HG02870 (cell line): ENCODE results near the gene SLC5A2.
"Not testable (repeated sequence)": the region's sequence is repeated elsewhere in the genome, so short reads cannot be mapped to it uniquely, and the experiment has no call there.

ENCODE experiments used
- ATAC-seq: cut with Tn5 transposase; IDR thresholded peaks from one replicate; pipeline ENCODE4 v1.9.1; 2021; ENCODE audit warnings: mild to moderate bottlenecking, moderate library complexity; ENCODE audit not compliant: unreplicated experiment

The SLC5A2 gene

GRCh38 chr16:31491778-31492418 is 9.0 kb downstream of the SLC5A2 start:
- ATAC-seq: no peak

DNA sequence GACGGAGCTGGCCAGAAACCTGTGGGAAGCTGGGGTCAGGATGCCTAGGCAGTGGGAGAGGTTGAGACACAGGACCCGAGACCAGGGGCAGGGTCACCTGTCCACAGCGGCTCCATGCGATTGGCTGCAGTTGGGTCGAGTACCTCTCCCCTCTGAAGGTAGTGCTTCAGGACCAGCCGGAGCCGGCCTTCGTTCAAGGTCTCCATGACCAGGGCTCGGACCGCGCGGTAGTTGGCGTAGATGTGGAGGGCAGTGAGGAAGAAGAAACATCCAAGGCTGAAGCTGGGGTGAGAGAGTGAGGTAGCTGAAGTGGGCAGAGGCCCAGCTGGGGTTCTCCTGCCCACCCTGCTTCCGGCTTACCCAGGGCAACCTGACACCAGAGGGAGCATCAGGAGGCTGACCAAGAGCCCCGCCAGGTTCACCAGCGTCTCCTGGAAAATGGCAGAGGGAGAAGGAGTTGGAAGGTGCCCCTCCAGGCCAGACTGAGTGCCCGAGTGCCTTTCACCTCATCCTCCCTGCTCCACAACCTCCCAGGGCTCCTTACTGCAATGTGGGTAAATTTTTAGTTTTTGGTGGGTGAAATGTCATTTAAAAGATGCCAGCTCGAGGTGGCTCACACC is 10.7 kb downstream of the SLC5A2 start:
- ATAC-seq: no peak

- ATAC-seq: no peak
These were observed 13.7 kb downstream of the SLC5A2 start for GRCh38 chr16:31496670-31497069.

DNA sequence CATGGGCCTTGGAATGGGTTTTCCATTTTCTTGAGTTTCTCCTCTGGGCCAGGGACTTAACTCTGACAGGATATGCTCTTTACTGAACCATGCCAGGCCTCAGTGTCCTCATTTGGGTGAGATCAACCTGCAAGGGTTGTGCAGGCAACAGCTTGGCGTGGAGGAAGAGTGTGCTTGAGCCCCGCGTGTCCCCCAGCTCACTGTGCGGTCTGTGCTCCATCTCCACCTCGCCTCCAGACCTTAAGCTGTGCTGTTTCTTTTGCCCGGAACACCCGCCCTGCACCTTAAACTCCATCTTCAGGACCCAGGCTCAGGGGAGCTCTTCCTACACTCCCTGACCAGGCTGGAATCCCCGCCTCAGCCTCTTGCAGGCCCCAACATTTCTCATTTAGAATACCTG is 15.6 kb downstream of the SLC5A2 start:
- no peak for ATAC-seq

- no peak for ATAC-seq
These were observed 17.0 kb downstream of the SLC5A2 start for GRCh38 chr16:31499928-31500327.

GRCh38 chr16:31501226-31501965 is 18.5 kb downstream of the SLC5A2 start:
- ATAC-seq: no peak

- ATAC-seq: no peak
These were observed 19.0 kb downstream of the SLC5A2 start for GRCh38 chr16:31501966-31502348.

DNA sequence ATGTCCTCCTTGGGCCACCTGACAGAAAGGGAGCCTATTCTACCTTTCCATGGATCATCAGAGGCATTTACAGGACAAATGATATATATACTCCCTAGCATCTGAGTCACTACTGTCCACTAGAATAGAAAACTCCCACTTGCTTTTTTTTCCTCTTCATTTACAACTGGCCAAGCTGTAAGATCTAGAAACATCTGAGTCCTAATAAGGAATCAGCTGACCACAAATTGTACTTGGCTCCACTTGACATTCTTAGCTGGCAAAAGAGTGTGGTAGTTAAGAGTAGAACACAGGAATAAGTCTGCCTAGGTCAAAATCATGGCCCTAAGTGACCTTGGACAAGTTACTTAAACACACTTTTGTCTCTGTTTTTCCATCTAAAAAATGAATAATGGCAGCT is 20.1 kb downstream of the SLC5A2 start:
- ATAC-seq: no peak

GRCh38 chr16:31503555-31503954 is 20.6 kb downstream of the SLC5A2 start:
- not testable (repeated sequence) for ATAC-seq

DNA sequence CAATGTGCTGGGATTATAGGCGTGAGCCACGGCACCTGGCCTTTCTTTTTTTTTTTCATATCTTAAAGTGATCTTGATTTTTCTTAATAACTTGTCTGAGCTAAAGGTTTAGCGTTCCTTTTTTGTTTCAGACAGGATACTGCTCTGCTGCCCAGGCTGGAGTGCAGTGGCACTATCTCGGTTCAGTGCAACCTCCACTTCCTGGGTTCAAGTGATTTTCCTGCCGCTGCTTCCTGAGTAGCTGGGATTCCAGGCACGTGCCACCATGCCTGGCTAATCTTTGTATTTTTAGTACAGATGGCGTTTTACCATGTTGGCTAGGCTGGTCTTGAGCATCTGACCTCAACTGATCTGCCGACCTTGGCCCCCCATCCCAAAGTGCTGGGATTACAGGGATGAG is 21.2 kb downstream of the SLC5A2 start:
- no peak for ATAC-seq

DNA sequence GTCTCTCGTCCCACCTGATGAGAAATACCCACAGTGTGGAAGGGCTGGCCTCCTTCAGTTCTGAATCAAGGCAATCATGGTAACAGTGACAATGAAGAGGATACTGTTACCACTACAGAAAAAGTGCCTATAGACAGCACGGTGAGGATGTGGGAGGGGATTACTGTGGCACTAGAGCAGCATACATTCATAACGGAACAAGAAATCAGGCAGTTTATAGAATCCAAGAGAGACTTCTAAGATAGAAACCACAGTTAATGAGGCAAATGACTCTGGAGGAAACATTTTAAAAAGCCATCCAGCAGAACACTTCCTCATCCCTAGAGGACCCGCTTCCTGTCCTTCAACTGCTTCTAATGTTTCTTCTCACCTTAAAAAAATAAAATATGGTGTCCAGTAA is 22.6 kb downstream of the SLC5A2 start:
- peak; percentile 72 for ATAC-seq

GRCh38 chr16:31507617-31507928 is 24.6 kb downstream of the SLC5A2 start:
- no peak for ATAC-seq

- peak; percentile 61 for ATAC-seq
These were observed 25.2 kb downstream of the SLC5A2 start, which contains the start of gene RUSF1 for GRCh38 chr16:31507929-31508705. Gene RUSF1, minus strand, starts transcription at chr16:31508391. Its CDS starts 18 bp downstream, at chr16:31508373.

GRCh38 chr16:31508706-31509195 is 25.8 kb downstream of the SLC5A2 start:
- no peak for ATAC-seq

GRCh38 chr16:31513126-31513525 is 30.2 kb downstream of the SLC5A2 start:
- no peak for ATAC-seq

DNA sequence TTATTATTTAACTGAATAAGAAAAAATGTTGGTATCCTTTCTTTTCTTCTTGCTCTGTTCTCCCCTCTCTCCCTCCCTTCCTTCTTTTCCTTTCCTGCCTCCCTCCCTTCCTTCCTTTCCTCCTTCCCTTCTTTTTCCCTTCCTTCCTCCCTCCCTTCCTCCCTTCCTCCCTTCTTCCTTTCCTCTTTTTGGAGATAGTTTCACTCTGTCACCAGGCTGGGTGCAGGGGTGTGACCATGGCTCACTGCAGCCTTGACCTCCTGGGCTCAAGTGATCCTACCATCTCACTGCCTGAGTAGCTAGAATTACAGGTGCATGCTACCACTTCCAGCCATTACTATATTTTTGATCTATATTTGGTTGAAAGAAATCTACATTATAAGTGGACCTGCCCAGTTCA is 31.0 kb downstream of the SLC5A2 start:
- ATAC-seq: no peak

DNA sequence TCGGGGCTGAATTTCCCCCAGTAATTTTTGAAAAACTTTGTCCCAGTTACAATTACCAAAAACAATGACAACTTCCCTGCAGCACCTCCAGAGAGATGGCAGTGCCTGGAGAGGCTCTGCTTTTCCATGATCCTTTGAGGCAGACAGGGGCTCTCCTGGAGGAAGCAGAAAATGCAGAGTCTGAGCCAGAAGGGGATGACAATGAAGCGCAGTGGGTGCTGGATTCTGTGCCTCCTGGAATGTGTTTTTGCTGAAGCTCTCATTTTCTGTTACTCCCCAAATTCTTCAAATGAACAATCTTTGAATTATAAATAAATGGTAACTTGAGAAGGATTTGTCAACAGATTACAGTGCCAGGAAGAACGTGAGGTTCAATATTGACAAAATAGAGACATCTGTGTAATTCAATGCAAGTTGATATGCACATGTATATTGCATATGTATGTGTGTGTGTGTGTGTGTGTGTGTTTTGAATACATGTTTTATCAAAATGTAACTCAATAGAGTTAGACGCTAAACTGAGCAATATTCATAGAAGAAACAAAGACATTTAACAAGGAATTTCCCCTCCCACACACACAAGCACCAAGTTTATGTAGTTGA is 35.0 kb downstream of the SLC5A2 start:
- no peak for ATAC-seq

GRCh38 chr16:31519759-31520431 is 37.0 kb downstream of the SLC5A2 start:
- no peak for ATAC-seq

- no peak for ATAC-seq
These were observed 38.4 kb downstream of the SLC5A2 start for GRCh38 chr16:31521368-31521767.

- no peak for ATAC-seq
These were observed 39.1 kb downstream of the SLC5A2 start for GRCh38 chr16:31522071-31522470.
